HEK293 (cell line): ENCODE results near the gene CPA2.

ENCODE experiments used
- CTCF ChIA-PET: fragments of 350-600 bp; formaldehyde crosslinking; extraction: SDS; loops from one replicate; lab custom pipeline; 2021; ENCODE audit warnings: antibody characterized with exemption; lab: Yijun Ruan, JAX
- POLR2A ChIA-PET: fragments of 300-600 bp; formaldehyde crosslinking; extraction: SDS; loops from one replicate; lab custom pipeline; 2020; ENCODE audit warnings: antibody characterized with exemption, inconsistent platforms; lab: Yijun Ruan, JAX
- H3K27ac ChIP-seq: fragments of 200-500 bp; sonication (Bioruptor generic); 2 replicates; pipeline ENCODE4 v1.5.1; 2014; ENCODE audit warnings: low read depth, low read length, control low read depth, inconsistent platforms; ENCODE audit errors: extremely low read depth
- H3K36me3 ChIP-seq, 2 experiments: fragments of 200-500 bp in 1 of 2; sonication (Bioruptor generic) in 1 of 2; 1 replicate in 1 of 2; 2 replicates in 1 of 2; pipeline ENCODE4 v1.5.1; 2014 to 2017; ENCODE audit warnings: inconsistent platforms in 2 of 2, low read length in 2 of 2; ENCODE audit not compliant: control insufficient read depth in 2 of 2, insufficient read depth in 1 of 2
- H3K4me1 ChIP-seq: fragments of 200-500 bp; sonication (Bioruptor generic); 2 replicates; pipeline ENCODE4 v1.5.1; 2014; ENCODE audit warnings: mild to moderate bottlenecking, low read length, inconsistent platforms; ENCODE audit not compliant: control insufficient read depth, insufficient read depth
- H3K4me3 ChIP-seq: 2 replicates; pipeline ENCODE4 v1.5.1; 2011; ENCODE audit warnings: low read depth, mild to moderate bottlenecking, control low read depth, low read length, moderate library complexity
- H3K9me3 ChIP-seq: fragments of 200-500 bp; sonication (Bioruptor generic); 2 replicates; pipeline ENCODE4 v1.5.1; 2014; ENCODE audit warnings: low read depth, low read length, inconsistent platforms; ENCODE audit not compliant: control insufficient read depth, insufficient read depth
- IKZF3 ChIP-seq: fragments of 450-650 bp; IDR thresholded peaks from 2 replicates; pipeline ENCODE4 v1.5.0; 2018; ENCODE audit warnings: missing biosample characterization, mild to moderate bottlenecking, missing genetic modification characterization, moderate library complexity
- ZFP69B ChIP-seq: fragments of 450-650 bp; formaldehyde crosslinking; IDR thresholded peaks from 2 replicates; pipeline ENCODE4 v1.5.1; 2016; ENCODE audit warnings: missing biosample characterization, missing genetic modification characterization
- ZNF10 ChIP-seq: fragments of 450-650 bp; formaldehyde crosslinking; IDR thresholded peaks from 2 replicates; pipeline ENCODE4 v1.5.1; 2017; ENCODE audit warnings: missing biosample characterization, missing genetic modification characterization
- ZNF133 ChIP-seq: fragments of 450-650 bp; formaldehyde crosslinking; IDR thresholded peaks from 2 replicates; pipeline ENCODE4 v1.5.1; 2016; ENCODE audit warnings: missing biosample characterization, missing genetic modification characterization
- ZNF155 ChIP-seq: fragments of 450-650 bp; formaldehyde crosslinking; IDR thresholded peaks from 2 replicates; pipeline ENCODE4 v1.5.1; 2016; ENCODE audit warnings: missing biosample characterization, missing genetic modification characterization
- ZNF239 ChIP-seq: fragments of 450-650 bp; formaldehyde crosslinking; IDR thresholded peaks from 2 replicates; pipeline ENCODE4 v1.5.1; 2016; ENCODE audit warnings: missing biosample characterization, missing genetic modification characterization
- ZNF311 ChIP-seq: fragments of 450-650 bp; formaldehyde crosslinking; IDR thresholded peaks from 2 replicates; pipeline ENCODE4 v1.5.1; 2017; ENCODE audit warnings: missing biosample characterization, missing genetic modification characterization, borderline replicate concordance
- ZNF350 ChIP-seq: fragments of 450-650 bp; formaldehyde crosslinking; IDR thresholded peaks from 2 replicates; pipeline ENCODE4 v1.5.0; 2017; ENCODE audit warnings: missing biosample characterization, mild to moderate bottlenecking, missing genetic modification characterization
- ZNF529 ChIP-seq: fragments of 450-650 bp; formaldehyde crosslinking; IDR thresholded peaks from 2 replicates; pipeline ENCODE4 v1.5.1; 2017; ENCODE audit warnings: missing genetic modification characterization, missing biosample characterization; ENCODE audit not compliant: insufficient replicate concordance
- ZNF530 ChIP-seq: fragments of 450-650 bp; formaldehyde crosslinking; IDR thresholded peaks from 2 replicates; pipeline ENCODE4 v1.5.1; 2016; ENCODE audit warnings: low read depth, missing biosample characterization, missing genetic modification characterization
- ZNF600 ChIP-seq: fragments of 450-650 bp; formaldehyde crosslinking; IDR thresholded peaks from 2 replicates; pipeline ENCODE4 v1.5.1; 2016; ENCODE audit warnings: missing biosample characterization, missing genetic modification characterization
- ZNF629 ChIP-seq: fragments of 450-650 bp; formaldehyde crosslinking; IDR thresholded peaks from 2 replicates; pipeline ENCODE4 v1.5.1; 2017; ENCODE audit warnings: missing biosample characterization, missing genetic modification characterization
- ZNF664 ChIP-seq: fragments of 450-650 bp; formaldehyde crosslinking; IDR thresholded peaks from 2 replicates; pipeline ENCODE4 v1.5.1; 2016; ENCODE audit warnings: missing biosample characterization, missing genetic modification characterization
- ZNF747 ChIP-seq: fragments of 450-650 bp; formaldehyde crosslinking; IDR thresholded peaks from 2 replicates; pipeline ENCODE4 v1.5.1; 2016; ENCODE audit warnings: missing biosample characterization, missing genetic modification characterization
- ZSCAN30 ChIP-seq: fragments of 450-650 bp; IDR thresholded peaks from 2 replicates; pipeline ENCODE4 v1.5.1; 2018; ENCODE audit warnings: missing biosample characterization, mild to moderate bottlenecking, missing genetic modification characterization, moderate library complexity
- TF ChIP-seq, protein P1 (sequence below): fragments of 450-650 bp; formaldehyde crosslinking; IDR thresholded peaks from 2 replicates; pipeline ENCODE4 v1.5.1; 2016; ENCODE audit warnings: missing biosample characterization, missing genetic modification characterization
- TF ChIP-seq, protein P2 (sequence below): fragments of 450-650 bp; formaldehyde crosslinking; IDR thresholded peaks from 2 replicates; pipeline ENCODE4 v1.5.1; 2017; ENCODE audit warnings: missing biosample characterization, missing genetic modification characterization
- TF ChIP-seq, protein P3 (sequence below): fragments of 450-650 bp; formaldehyde crosslinking; IDR thresholded peaks from 2 replicates; pipeline ENCODE4 v1.5.1; 2016; ENCODE audit warnings: missing biosample characterization, missing genetic modification characterization
- TF ChIP-seq, protein P4 (sequence below): fragments of 450-650 bp; formaldehyde crosslinking; IDR thresholded peaks from 2 replicates; pipeline ENCODE4 v1.5.1; 2016; ENCODE audit warnings: missing biosample characterization, missing genetic modification characterization, borderline replicate concordance

Gene CPA2

DNA sequence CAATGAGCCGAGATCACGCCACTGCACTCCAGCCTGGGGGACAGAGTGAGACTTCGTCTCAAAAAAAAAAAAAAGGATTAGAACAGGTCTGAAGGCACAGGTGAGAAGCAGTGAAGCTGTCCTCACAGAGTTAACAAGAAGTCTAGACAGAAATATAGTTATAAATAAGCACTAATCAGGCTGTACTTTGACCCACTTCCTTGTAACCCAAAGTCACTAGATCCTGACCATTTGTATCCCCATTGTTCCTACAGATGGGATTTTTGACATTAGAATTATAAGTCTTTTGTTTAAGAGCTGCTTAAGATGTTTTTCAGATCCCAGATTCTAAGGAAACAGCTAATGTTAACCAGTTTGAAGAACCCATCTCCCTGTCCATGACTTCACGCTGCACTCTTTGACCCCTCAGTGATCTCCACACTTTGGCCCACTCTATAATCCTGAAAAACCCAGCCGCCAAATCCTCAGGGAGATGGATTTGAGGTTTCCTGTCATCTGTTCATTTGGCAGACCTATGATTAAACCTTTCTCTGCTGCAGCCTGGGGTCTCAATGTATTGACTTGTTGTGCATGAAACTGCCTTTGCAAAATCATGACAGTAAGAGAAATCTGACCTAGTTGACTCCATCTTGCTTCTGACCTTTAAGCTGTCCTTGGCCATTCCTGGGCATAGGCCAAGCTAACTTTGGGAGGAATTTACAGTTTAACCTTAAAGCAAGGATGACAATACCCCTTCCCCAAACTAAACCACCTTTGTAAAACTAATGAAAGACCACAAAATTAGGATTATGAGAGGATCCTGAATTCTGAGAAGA, 47.6 kb upstream of the CPA2 start:
- Histone ChIP-seq H3K27ac (no peak overlapping the region), H3K4me1 (no peaks in the 10 kb centered on the region), H3K4me3 (no peak overlapping the region), H3K9me3 (no peaks in the 10 kb centered on the region), H3K36me3 (no peaks in the 10 kb centered on the region)
- CTCF ChIA-PET: no interaction called here
- POLR2A ChIA-PET: interaction anchor here (0.7 kb wide), 3 partner anchors 10 to 122 kb away, joined by 3 to 4 read pairs (median 4); partner anchors contain the start of gene TMEM209
- TF ChIP-seq, protein P1, sequence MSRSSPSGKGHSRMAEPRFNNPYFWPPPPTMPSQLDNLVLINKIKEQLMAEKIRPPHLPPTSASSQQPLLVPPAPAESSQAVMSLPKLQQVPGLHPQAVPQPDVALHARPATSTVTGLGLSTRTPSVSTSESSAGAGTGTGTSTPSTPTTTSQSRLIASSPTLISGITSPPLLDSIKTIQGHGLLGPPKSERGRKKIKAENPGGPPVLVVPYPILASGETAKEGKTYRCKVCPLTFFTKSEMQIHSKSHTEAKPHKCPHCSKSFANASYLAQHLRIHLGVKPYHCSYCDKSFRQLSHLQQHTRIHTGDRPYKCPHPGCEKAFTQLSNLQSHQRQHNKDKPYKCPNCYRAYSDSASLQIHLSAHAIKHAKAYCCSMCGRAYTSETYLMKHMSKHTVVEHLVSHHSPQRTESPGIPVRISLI (tag by site-specific recombination): no peak
- TF ChIP-seq ZFP69B (no peak), ZNF629 (tag by site-specific recombination) (no peak), ZNF311 (tag by site-specific recombination) (no peak), ZNF350 (tag by site-specific recombination) (no peak), ZNF600 (tag by site-specific recombination) (no peak)

DNA sequence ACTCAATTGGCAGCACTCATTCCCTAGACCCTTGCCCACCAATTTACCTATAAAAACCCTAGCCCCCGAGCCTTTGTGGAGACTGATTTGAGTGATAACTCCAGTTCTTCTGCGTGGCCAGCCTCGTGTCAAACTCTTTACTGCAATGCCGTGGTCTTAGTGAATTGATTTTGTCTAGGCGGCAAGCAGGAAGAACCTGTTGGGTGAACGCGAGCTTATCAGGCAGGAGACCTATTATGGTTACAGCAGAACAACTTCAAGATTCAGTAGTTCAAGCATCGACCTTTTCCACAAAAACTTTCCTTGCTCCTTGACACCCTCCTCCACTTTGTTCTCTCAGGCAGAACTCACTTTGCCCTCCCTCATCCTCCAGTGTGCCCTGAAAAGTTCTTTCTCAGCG, 46.8 kb upstream of the CPA2 start:
- TF ChIP-seq, protein P2, sequence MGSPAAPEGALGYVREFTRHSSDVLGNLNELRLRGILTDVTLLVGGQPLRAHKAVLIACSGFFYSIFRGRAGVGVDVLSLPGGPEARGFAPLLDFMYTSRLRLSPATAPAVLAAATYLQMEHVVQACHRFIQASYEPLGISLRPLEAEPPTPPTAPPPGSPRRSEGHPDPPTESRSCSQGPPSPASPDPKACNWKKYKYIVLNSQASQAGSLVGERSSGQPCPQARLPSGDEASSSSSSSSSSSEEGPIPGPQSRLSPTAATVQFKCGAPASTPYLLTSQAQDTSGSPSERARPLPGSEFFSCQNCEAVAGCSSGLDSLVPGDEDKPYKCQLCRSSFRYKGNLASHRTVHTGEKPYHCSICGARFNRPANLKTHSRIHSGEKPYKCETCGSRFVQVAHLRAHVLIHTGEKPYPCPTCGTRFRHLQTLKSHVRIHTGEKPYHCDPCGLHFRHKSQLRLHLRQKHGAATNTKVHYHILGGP: no peak
- TF ChIP-seq ZNF747 (tag by site-specific recombination) (no peak), ZNF155 (tag by site-specific recombination) (no peak), ZNF530 (tag by site-specific recombination) (no peak), ZNF10 (tag by site-specific recombination) (no peak), ZNF133 (no peak), ZNF664 (tag by site-specific recombination) (no peak), ZNF529 (no peak), ZNF311 (tag by site-specific recombination) (no peak), ZNF239 (tag by site-specific recombination) (no peak), ZSCAN30 (tag by site-specific recombination) (no peak), IKZF3 (no peak)
- TF ChIP-seq, protein P3, sequence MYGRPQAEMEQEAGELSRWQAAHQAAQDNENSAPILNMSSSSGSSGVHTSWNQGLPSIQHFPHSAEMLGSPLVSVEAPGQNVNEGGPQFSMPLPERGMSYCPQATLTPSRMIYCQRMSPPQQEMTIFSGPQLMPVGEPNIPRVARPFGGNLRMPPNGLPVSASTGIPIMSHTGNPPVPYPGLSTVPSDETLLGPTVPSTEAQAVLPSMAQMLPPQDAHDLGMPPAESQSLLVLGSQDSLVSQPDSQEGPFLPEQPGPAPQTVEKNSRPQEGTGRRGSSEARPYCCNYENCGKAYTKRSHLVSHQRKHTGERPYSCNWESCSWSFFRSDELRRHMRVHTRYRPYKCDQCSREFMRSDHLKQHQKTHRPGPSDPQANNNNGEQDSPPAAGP (tag by site-specific recombination): no peak
- TF ChIP-seq, protein P4, sequence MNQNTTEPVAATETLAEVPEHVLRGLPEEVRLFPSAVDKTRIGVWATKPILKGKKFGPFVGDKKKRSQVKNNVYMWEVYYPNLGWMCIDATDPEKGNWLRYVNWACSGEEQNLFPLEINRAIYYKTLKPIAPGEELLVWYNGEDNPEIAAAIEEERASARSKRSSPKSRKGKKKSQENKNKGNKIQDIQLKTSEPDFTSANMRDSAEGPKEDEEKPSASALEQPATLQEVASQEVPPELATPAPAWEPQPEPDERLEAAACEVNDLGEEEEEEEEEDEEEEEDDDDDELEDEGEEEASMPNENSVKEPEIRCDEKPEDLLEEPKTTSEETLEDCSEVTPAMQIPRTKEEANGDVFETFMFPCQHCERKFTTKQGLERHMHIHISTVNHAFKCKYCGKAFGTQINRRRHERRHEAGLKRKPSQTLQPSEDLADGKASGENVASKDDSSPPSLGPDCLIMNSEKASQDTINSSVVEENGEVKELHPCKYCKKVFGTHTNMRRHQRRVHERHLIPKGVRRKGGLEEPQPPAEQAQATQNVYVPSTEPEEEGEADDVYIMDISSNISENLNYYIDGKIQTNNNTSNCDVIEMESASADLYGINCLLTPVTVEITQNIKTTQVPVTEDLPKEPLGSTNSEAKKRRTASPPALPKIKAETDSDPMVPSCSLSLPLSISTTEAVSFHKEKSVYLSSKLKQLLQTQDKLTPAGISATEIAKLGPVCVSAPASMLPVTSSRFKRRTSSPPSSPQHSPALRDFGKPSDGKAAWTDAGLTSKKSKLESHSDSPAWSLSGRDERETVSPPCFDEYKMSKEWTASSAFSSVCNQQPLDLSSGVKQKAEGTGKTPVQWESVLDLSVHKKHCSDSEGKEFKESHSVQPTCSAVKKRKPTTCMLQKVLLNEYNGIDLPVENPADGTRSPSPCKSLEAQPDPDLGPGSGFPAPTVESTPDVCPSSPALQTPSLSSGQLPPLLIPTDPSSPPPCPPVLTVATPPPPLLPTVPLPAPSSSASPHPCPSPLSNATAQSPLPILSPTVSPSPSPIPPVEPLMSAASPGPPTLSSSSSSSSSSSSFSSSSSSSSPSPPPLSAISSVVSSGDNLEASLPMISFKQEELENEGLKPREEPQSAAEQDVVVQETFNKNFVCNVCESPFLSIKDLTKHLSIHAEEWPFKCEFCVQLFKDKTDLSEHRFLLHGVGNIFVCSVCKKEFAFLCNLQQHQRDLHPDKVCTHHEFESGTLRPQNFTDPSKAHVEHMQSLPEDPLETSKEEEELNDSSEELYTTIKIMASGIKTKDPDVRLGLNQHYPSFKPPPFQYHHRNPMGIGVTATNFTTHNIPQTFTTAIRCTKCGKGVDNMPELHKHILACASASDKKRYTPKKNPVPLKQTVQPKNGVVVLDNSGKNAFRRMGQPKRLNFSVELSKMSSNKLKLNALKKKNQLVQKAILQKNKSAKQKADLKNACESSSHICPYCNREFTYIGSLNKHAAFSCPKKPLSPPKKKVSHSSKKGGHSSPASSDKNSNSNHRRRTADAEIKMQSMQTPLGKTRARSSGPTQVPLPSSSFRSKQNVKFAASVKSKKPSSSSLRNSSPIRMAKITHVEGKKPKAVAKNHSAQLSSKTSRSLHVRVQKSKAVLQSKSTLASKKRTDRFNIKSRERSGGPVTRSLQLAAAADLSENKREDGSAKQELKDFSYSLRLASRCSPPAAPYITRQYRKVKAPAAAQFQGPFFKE (tag by site-specific recombination): no peak
- Histone ChIP-seq H3K27ac (no peak overlapping the region), H3K4me3 (no peak overlapping the region), H3K4me1 (no peaks in the 10 kb centered on the region), H3K9me3 (no peaks in the 10 kb centered on the region), H3K36me3 (no peaks in the 10 kb centered on the region)
- POLR2A ChIA-PET: no interaction called here
- CTCF ChIA-PET: no interaction called here
